ENCODE measurements around the gene ELAPOR1. TPM values are rescaled to one million over a fixed set of nuclear protein-coding genes. Genes with fewer than 3 reads are reported as not detected.

ELAPOR1 gene
- total and polyA plus RNA-seq, 9 of the 15 experiments (the other 6 are each of a cell fraction or from before 2014, with no cell fraction given): 0.07 to 1.2 (median 0.18) TPM

DNA sequence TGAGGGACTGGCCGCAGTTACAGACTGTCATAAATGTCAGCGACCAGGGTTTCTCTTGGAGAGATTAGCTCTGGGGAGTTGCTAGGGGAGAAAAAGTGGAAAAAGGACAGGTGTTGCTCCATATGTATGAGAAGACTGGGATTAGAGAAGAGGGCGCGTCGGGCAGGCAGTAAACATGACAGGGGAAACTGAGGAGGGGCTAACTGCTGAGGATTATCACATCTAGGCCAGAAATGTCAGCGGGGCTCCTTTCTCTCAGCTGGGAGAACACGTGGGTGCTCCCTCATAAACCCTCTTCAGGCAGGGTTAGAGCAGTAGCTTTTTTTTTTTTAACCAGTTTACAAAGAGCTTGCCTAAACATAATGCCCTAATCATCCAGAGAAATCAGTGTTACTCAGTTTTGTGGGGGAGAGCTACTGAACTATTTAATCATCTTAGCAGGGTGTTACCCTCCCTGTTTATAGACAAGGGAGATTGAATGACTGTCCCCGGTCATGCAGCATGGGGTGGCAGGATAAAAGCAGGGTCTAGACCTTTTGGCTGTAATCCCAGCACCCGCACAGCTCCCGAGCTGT, 35.2 kb downstream of the ELAPOR1 start (continued):
- TF ChIP-seq JUN (IDR thresholded peaks at IDR 0.05; ENCODE audit: borderline replicate concordance, low read depth, low read length) (0 out of 2 replicates have a peak, but pooled peaks have one; percentile 5), JUN (CRISPR knock-in tag; IDR thresholded peaks at IDR 0.05; ENCODE audit: borderline replicate concordance) (no peak), KLF16 (IDR thresholded peaks at IDR 0.05) (peak; percentile 61; the same call in 1 of the 2 replicates), RCOR1 (IDR thresholded peaks at IDR 0.05; ENCODE audit: borderline replicate concordance in 1 of 2, low read depth in 2 of 2, low read length in 2 of 2) (peak; percentile 79 to 95), ZNF766 (CRISPR knock-in tag; conservative IDR thresholded peaks at IDR 0.05) (0 out of 2 replicates have a peak, but pooled peaks have one; percentile 45), EP300 (IDR thresholded peaks at IDR 0.05; ENCODE audit: low read length) (peak; percentile 28; the same call in 1 of the 2 replicates), MEIS2 (IDR thresholded peaks at IDR 0.05; ENCODE audit: partially characterized antibody) (peak; percentile 59), NFE2 (IDR thresholded peaks at IDR 0.05; ENCODE audit: low read depth) (peak; percentile 39; the same call in 1 of the 2 replicates), TAL1 (IDR thresholded peaks at IDR 0.05) (peak; percentile 60; the same call in 1 of the 2 replicates), ZNF384 (IDR thresholded peaks at IDR 0.05; ENCODE audit: low read depth, low read length) (peak; percentile 75), ARID1B (IDR thresholded peaks at IDR 0.05) (peak; percentile 74), NFIC (IDR thresholded peaks at IDR 0.05) (peak; percentile 72)
- TF ChIP-seq, protein P1, sequence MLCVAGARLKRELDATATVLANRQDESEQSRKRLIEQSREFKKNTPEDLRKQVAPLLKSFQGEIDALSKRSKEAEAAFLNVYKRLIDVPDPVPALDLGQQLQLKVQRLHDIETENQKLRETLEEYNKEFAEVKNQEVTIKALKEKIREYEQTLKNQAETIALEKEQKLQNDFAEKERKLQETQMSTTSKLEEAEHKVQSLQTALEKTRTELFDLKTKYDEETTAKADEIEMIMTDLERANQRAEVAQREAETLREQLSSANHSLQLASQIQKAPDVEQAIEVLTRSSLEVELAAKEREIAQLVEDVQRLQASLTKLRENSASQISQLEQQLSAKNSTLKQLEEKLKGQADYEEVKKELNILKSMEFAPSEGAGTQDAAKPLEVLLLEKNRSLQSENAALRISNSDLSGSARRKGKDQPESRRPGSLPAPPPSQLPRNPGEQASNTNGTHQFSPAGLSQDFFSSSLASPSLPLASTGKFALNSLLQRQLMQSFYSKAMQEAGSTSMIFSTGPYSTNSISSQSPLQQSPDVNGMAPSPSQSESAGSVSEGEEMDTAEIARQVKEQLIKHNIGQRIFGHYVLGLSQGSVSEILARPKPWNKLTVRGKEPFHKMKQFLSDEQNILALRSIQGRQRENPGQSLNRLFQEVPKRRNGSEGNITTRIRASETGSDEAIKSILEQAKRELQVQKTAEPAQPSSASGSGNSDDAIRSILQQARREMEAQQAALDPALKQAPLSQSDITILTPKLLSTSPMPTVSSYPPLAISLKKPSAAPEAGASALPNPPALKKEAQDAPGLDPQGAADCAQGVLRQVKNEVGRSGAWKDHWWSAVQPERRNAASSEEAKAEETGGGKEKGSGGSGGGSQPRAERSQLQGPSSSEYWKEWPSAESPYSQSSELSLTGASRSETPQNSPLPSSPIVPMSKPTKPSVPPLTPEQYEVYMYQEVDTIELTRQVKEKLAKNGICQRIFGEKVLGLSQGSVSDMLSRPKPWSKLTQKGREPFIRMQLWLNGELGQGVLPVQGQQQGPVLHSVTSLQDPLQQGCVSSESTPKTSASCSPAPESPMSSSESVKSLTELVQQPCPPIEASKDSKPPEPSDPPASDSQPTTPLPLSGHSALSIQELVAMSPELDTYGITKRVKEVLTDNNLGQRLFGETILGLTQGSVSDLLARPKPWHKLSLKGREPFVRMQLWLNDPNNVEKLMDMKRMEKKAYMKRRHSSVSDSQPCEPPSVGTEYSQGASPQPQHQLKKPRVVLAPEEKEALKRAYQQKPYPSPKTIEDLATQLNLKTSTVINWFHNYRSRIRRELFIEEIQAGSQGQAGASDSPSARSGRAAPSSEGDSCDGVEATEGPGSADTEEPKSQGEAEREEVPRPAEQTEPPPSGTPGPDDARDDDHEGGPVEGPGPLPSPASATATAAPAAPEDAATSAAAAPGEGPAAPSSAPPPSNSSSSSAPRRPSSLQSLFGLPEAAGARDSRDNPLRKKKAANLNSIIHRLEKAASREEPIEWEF (CRISPR knock-in tag; IDR thresholded peaks at IDR 0.05): peak; percentile 71; the same call in 1 of the 2 replicates
- TF ChIP-seq, protein P2, sequence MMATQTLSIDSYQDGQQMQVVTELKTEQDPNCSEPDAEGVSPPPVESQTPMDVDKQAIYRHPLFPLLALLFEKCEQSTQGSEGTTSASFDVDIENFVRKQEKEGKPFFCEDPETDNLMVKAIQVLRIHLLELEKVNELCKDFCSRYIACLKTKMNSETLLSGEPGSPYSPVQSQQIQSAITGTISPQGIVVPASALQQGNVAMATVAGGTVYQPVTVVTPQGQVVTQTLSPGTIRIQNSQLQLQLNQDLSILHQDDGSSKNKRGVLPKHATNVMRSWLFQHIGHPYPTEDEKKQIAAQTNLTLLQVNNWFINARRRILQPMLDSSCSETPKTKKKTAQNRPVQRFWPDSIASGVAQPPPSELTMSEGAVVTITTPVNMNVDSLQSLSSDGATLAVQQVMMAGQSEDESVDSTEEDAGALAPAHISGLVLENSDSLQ (IDR thresholded peaks at IDR 0.05): 0 out of 2 replicates have a peak, but pooled peaks have one; percentile 18
- TF ChIP-seq, protein P3, sequence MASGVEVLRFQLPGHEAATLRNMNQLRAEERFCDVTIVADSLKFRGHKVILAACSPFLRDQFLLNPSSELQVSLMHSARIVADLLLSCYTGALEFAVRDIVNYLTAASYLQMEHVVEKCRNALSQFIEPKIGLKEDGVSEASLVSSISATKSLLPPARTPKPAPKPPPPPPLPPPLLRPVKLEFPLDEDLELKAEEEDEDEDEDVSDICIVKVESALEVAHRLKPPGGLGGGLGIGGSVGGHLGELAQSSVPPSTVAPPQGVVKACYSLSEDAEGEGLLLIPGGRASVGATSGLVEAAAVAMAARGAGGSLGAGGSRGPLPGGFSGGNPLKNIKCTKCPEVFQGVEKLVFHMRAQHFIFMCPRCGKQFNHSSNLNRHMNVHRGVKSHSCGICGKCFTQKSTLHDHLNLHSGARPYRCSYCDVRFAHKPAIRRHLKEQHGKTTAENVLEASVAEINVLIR (CRISPR knock-in tag; IDR thresholded peaks at IDR 0.05): no peak
- TF ChIP-seq, protein P4, sequence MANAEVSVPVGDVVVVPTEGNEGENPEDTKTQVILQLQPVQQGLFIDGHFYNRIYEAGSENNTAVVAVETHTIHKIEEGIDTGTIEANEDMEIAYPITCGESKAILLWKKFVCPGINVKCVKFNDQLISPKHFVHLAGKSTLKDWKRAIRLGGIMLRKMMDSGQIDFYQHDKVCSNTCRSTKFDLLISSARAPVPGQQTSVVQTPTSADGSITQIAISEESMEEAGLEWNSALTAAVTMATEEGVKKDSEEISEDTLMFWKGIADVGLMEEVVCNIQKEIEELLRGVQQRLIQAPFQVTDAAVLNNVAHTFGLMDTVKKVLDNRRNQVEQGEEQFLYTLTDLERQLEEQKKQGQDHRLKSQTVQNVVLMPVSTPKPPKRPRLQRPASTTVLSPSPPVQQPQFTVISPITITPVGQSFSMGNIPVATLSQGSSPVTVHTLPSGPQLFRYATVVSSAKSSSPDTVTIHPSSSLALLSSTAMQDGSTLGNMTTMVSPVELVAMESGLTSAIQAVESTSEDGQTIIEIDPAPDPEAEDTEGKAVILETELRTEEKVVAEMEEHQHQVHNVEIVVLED (CRISPR knock-in tag; IDR thresholded peaks at IDR 0.05): no peak
- TF ChIP-seq, protein P5, sequence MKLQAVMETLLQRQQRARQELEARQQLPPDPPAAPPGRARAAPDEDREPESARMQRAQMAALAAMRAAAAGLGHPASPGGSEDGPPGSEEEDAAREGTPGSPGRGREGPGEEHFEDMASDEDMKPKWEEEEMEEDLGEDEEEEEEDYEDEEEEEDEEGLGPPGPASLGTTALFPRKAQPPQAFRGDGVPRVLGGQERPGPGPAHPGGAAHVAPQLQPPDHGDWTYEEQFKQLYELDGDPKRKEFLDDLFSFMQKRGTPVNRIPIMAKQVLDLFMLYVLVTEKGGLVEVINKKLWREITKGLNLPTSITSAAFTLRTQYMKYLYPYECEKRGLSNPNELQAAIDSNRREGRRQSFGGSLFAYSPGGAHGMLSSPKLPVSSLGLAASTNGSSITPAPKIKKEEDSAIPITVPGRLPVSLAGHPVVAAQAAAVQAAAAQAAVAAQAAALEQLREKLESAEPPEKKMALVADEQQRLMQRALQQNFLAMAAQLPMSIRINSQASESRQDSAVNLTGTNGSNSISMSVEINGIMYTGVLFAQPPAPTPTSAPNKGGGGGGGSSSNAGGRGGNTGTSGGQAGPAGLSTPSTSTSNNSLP (IDR thresholded peaks at IDR 0.05; ENCODE audit: borderline replicate concordance, low read depth, low read length): peak; percentile 56; the same call in 1 of the 2 replicates

Data from K562 (cell line).